GM19467 (cell line): ENCODE data around the gene CPE.
"Not testable (repeated sequence)": the region's sequence is repeated elsewhere in the genome, so short reads cannot be mapped to it uniquely, and the experiment has no call there.

ENCODE experiments used
- ATAC-seq: cut with Tn5 transposase; IDR thresholded peaks from one replicate; pipeline ENCODE4 v1.9.1; 2021; ENCODE audit warnings: mild to moderate bottlenecking, moderate library complexity; ENCODE audit not compliant: unreplicated experiment

Gene CPE

DNA sequence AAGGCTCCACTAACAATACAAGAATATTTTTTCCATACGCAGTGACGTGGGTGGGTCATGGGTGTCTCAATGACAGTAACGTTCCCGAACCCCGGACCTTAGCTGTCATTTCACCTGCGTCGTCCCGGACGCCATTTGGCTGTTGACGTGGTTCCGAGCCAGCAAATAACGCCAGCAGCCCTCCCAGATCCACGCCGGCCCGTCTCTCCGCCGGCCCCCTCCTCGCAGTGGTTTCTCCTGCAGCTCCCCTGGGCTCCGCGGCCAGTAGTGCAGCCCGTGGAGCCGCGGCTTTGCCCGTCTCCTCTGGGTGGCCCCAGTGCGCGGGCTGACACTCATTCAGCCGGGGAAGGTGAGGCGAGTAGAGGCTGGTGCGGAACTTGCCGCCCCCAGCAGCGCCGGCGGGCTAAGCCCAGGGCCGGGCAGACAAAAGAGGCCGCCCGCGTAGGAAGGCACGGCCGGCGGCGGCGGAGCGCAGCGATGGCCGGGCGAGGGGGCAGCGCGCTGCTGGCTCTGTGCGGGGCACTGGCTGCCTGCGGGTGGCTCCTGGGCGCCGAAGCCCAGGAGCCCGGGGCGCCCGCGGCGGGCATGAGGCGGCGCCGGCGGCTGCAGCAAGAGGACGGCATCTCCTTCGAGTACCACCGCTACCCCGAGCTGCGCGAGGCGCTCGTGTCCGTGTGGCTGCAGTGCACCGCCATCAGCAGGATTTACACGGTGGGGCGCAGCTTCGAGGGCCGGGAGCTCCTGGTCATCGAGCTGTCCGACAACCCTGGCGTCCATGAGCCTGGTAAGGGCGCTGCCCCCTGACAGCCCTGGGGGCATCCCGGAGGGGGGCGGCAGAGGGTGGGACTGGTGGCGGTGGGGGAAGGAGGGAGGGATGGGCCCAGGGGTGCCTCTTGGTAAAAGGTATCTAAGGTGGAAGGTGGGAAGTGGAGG, at the start of gene CPE:
Gene CPE (plus strand): TSS at position 264 of the 933 bp plus-strand sequence. CDS start 214 bp downstream, at position 478.
- peak; percentile 92 for ATAC-seq

DNA sequence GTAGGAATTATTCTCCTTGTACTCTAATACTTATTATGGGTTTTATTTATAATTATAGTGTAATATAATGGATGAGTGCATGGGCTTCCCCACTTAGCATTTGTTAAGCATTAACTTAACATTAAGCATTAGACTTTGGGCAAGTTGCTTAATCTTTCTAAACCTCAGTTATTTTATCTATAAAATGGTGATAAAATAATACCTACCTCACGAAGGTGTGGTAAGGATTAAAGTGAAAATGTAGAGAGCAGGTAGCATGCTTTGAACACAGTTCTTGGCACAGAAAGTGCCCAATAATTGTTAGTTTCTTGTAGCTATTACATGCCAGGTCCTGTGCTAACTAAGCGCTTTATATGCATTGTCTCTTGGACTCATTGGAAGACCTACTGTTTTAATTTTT, 48.7 kb upstream of the CPE start:
- ATAC-seq = no peak

DNA sequence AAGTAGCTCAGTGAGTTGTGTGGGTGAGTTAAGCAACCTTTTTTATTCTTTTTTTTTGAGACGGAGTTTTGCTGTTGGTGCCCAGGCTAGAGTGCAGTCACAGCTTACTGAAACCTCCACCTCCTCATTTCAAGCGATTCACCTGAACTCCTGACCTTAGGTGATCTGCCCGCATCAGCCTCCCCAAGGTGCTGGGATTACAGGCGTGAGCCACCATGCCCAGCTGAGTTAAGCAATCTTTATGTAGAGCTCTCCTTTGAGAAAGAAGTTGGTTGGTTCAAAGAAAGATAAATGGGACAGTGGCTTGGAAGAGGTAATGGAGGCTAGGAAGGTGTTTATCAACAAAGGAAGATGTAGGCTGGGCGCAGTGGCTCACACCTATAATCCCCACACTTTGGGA, 48.1 kb upstream of the CPE start:
- ATAC-seq = no peak

DNA sequence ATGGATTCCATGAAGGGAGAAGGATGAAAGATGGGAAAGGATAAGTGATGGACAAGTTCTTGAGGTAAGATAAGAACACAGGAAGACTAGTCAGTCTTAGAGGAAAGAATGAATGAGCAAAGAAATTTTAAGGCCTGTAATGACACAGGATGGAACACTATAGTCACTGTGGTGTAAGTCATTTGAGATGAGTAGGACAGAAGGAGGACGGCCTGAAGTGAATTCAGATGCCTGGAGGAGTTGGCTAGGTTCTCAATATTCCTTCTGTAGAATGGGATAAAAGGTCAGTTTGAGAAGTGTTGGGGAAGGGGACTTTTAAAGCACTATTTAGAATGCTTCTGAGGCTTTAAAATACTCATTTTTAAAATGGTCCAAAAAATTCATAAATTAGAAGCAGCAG, 47.4 kb upstream of the CPE start:
- ATAC-seq = no peak

GRCh38 chr4:165331823-165332222, 47.0 kb upstream of the CPE start:
- ATAC-seq = no peak

GRCh38 chr4:165332502-165332901, 46.3 kb upstream of the CPE start:
- ATAC-seq = no peak

DNA sequence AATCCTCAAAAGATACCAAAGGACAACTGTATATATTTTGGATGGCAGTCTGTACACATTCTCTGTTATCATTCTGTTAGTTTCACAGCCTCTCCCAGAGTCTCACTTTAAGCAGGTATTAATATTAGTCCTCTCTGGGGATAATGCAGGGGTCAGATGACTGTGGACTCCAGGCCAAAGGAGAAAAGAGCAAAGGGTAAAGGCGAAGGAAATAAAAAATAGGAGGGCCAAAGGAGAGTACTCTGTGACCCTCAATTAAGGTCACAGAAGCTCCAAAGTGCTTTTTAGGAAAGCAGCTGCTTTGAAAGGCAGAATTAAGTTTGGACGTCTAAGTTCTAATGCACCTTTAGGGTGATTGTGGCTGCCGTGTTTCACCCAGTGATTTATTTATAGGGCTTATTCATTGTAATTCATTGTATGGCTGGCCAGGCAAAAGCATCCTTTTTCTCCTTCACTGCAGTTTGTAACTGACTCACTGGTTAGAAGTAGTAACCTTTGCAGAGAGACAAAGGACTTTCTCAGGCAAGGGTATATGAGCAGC, 43.6 kb upstream of the CPE start:
- ATAC-seq = no peak

DNA sequence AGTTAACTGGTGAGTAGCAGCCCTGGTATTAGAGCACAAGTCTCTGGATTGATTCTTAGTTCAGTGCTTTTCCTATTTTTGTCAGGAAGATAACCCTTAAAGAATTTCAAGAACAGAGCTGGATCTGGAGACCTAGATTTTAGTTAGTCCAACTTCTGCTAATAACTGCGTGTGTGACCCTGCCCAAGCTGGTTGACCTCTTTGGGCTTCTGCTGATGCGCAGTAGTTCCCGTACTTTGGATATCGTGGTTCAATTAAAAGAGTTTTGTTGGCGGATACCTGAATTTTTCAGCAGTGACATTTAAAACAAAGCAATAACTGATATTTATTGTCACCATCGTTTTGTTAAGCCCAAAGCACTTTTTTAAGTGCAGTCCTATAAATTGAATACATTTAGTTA, 42.1 kb upstream of the CPE start:
- no peak for ATAC-seq

DNA sequence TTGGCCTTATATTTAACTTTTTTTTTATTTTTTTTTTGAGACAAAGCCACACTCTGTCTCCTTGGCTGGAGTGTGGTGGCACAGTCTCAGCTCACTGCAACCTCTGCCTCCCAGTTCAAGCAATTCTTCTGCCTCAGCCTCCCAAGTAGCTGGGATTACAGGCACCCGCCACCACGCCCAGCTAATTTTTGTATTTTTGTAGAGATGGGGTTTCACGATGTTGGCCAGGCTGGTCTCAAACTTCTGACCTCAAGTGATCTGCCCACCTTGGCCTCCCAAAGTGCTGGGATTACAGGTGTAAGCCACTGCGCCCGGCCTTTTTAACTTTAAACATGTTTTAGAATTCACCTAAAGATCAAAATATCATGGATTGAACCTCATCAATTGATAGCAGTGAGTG, 36.5 kb upstream of the CPE start:
- ATAC-seq = not testable (repeated sequence)

DNA sequence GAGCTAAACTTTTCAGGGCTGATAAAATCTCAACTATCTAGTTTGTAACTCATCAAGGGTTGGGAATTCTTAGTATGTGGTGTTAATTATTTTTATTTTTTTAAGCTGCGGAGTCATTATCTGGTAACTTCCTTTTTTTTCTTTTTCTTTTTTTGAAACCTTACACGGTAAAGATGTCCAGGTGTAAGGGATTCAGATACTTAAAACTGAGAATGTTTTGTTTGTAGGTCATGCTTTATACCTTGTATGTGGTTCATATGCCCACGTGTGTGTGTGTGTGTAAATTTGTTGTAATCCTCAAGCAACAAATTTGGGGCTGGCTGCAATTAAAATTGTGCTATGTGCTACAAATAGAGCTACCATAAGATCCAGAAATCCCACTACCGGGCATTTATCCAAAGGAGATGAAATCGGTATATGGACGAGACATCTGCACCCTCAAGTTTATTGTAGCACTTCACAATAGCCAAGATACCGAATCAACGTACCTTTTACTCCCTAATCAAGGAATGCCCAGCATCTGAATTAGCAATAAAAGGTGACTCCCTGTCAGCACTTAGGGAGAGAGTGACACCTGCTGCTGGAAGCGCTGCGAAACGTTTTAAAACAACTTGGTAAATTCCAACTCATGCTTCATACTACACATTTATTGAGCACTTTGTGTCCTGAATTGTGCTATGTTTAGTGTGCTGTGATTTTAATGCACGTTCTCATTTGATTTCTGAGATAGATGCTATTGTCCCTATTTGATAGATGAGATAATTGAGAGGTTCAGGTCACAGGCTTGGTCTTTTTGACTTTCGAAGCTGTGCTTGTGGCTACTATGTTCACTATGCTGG, 35.2 kb upstream of the CPE start:
- no peak for ATAC-seq

DNA sequence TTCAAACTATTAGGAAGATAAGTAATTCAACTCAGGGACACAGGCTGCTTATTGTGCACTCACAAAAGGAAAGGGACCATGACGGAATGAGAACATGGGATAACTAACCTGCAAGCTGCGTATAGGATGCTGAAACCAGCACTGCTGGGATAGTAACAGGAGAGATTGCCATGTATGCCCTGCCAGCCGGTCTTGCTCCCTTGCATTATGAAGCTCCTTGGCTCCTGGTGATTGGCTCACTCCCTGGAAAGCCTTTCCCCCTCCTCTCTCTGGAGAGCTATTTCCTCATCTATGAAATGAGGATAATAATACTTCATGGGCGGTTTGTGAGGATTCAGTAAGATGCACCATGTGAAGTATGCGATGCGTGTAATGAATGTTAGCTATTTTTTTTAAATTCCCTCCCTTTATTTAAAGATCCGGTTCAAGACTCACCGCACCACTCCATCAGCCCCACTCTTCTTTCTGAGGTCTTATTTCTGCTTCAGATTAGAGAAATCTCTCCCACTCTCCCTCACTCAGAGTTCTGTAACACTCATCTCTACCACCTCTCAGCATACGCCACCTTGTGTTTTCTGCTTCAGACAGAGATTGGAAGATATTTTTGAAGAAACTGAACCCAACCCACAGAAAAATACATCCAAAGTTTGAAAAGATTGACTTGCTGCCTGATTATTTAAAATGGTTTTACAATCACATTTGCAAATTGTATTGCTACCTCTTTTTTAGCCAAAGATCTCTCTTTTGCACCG, 33.0 kb upstream of the CPE start:
- ATAC-seq = no peak

DNA sequence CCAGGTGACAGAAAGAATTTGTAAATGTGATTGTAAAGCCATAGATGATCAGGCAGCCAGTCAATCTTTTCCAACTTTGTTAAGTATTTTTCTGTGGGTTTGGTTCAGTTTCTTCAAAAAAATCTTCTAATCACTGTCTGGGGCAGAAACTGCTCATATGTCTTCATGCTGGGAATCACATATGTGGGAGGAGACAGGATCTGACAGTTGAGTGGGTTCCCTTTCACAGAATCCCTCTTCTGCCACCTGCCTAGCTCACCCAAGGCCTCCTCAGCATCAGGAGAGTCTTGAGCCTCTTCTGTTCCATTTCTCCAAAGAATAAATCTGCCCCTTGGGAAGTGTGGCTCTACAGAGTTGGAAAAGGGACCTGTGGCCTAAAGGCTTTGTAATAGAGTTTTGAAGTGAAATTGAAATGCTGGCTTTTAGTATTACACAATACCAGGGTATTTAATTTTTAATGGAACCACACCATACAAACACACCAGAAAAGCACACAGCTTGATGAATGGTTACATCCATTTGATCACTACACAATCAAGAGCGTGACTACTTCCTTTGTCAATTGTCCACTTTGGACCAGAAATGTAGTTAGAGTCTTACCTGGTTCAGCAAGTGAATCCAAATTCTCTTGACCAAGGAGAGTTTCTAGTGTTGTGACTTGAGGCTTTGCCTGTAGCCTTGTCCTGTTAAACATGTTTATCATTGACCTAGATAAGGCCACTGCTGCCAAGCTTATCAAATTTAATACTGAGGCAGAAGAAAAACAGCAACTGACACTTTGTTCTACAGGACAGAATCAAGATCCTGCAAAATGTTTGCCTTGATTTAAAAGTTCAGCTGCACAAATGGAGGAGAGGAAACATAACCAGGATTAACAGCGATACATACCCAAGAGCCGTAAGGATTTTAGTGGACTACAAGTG, 30.9 kb upstream of the CPE start:
- no peak for ATAC-seq

DNA sequence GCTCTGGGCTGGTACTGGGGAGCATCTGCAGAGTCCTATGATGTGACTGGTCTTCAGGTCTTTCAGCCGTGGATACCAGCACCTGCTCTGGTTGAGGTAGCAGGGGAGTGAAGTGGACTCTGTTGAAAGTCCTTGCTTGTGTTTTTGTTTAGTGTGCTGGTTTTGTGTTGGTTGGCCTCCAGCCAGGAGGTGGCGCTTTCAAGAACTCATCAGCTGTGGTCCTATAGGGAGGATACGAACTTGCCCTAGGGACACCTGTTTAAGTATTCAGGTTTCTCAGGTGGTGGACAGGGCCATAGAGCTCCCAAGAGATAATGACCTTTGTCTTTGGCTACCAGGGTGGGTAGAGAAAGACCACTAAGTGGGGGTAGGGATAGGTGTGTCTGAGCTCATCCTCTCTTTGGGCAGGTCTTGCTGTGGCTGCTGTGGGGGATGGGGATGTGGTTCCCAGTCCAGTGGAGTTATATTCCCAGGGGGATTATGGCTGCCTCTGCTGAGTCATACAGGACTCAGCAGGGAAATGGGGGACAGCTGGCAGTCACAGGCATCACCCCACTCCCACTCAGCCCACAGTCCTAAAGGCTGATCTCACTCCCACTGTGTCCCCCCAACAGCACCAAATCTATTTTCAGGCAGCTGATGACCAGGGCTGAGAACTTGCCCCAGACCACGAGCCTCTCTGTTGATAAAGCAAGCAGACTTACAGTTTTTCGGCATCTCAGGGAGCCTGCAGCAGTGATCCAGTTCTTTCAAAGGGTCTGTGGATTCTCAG, 27.3 kb upstream of the CPE start:
- no peak for ATAC-seq

DNA sequence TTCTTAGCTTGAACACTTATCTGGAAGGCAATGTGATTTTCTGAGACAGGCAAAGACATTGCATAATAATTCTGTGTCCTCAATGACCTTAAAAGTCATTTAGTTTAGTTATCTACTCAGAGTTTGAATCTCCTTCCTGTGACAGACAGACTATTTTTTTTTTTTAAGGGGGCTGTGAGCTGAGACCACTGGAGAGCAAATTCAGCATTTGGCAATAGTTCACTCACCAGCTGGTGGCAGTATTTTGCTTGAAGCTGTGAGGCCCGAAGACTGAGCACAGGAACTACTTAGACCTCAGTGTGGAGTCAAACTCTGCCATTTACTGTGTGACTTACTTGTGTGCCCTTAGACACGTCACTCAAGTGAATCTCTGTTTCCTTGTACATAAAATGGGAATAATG, 22.9 kb upstream of the CPE start:
- ATAC-seq = no peak

GRCh38 chr4:165359506-165359905, 19.3 kb upstream of the CPE start:
- no peak for ATAC-seq

- ATAC-seq = no peak
Measured at GRCh38 chr4:165360041-165360695, 18.6 kb upstream of the CPE start.

DNA sequence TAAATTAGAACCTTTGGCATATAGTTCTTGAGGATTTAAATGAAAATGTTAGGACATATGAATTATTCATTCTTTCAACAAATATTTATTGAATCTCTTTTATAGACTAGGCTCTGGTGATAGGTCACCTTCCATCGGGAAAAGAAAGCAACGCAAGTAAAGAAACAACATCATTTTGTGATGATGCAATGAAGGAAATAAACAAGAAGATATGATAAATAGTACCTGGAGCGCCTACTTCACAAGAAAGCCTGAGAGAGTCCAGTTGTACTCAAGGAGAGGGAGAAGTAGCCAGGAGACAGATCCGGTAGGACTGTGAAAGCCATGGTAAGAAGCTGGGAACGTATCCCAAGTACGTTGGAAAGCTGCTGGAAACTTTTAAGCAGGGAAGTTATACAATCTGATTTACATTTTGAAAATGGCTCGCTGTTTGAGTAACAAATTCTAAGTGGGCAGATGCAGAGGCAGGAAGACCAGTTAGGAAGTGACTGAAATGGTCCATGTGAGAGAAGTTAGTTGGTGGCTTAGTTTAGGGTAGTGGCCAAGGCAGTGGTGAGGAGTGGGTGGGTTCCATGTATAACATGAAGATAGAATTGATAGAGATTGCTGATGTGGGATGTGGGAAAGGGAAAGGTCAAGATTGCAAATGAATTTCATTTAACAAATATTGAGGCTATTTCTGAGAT, 17.7 kb upstream of the CPE start:
- no peak for ATAC-seq

GRCh38 chr4:165361810-165362209, 17.0 kb upstream of the CPE start:
- ATAC-seq = no peak
